Lower leg skin (tissue), 3 donors: ENCODE results near the gene TNIP3.

Source experiments
- POLR2A ChIP-seq, 2 donors: fragments of 450-650 bp; IDR thresholded peaks; one replicate each; pipeline ENCODE4 v1.6.1; 2016 to 2017; ENCODE audit warnings: antibody characterized with exemption in 2 of 2, mild to moderate bottlenecking in 1 of 2, moderate library complexity in 1 of 2
- TF ChIP-seq, protein P1 (sequence below), 3 donors: fragments of 450-650 bp; IDR thresholded peaks; one replicate each; pipeline ENCODE4 v1.5.1; 2016; ENCODE audit warnings: antibody characterized with exemption in 3 of 3, mild to moderate bottlenecking in 3 of 3, moderate library complexity in 2 of 3

DNA sequence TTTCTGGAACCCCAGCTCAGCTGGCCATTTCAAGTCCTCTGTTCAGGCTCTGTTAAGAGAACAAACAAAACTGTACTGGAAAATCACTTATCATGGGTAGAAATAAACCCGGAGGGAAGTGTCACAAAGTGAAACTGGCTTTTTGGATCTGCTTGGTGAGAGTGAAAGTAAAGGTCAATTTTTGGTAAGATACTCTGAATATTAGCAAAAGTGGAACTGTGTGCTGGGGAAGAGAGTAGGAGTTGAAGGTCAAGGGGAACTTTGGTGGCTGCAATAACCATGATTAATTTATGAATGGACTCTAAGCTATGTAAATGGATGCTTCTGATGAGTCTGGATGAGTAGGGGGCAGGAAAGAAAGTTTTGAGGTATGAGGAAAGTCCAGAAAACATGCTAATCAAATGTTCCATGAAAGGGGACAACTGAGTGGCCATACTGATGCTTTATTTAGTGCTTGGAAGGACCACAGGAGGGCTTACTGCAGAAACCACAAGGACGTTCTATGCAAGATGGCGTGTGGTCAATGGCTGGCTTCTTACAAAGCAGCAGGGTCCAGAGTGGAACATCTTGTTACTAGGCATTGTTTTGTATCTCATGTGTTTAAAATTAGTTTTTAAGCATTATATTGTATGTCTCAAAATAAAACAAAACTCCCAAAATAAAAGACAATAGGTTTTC, 36.8 kb upstream of the TNIP3 start:
- TF ChIP-seq, protein P1, sequence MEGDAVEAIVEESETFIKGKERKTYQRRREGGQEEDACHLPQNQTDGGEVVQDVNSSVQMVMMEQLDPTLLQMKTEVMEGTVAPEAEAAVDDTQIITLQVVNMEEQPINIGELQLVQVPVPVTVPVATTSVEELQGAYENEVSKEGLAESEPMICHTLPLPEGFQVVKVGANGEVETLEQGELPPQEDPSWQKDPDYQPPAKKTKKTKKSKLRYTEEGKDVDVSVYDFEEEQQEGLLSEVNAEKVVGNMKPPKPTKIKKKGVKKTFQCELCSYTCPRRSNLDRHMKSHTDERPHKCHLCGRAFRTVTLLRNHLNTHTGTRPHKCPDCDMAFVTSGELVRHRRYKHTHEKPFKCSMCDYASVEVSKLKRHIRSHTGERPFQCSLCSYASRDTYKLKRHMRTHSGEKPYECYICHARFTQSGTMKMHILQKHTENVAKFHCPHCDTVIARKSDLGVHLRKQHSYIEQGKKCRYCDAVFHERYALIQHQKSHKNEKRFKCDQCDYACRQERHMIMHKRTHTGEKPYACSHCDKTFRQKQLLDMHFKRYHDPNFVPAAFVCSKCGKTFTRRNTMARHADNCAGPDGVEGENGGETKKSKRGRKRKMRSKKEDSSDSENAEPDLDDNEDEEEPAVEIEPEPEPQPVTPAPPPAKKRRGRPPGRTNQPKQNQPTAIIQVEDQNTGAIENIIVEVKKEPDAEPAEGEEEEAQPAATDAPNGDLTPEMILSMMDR (IDR thresholded peaks at IDR 0.05), result no peak
- no peak for TF ChIP-seq POLR2A (IDR thresholded peaks at IDR 0.05)
